Measurements from ENCODE around the gene IFT27.
A peak's percentile ranks its signal among the peaks of the same experiment; 100 is the strongest.

The IFT27 gene

GRCh38 chr22:36775964-36776669 is at the start of gene IFT27:
TSS of gene IFT27 (minus strand) at chr22:36776119. CDS start at chr22:36775707, 412 bp downstream.
- DNase-seq (ENCODE audit: low read depth in 1 of 2, low spot score in 1 of 2), result peak; percentile 89 to 92

GRCh38 chr22:36824655-36825054 is 48.7 kb upstream of the IFT27 start:
- DNase-seq (ENCODE audit: low read depth in 1 of 2, low spot score in 1 of 2), result no peak

- DNase-seq (ENCODE audit: low read depth in 1 of 2, low spot score in 1 of 2), result no peak
These were observed 47.4 kb upstream of the IFT27 start for GRCh38 chr22:36823186-36823839.

- no peak for DNase-seq (ENCODE audit: low read depth in 1 of 2, low spot score in 1 of 2)
These were observed 46.7 kb upstream of the IFT27 start for GRCh38 chr22:36822581-36822980.

- no peak for DNase-seq (ENCODE audit: low read depth in 1 of 2, low spot score in 1 of 2)
These were observed 43.2 kb upstream of the IFT27 start for GRCh38 chr22:36819112-36819511.

GRCh38 chr22:36818010-36818642 is 42.2 kb upstream of the IFT27 start:
- DNase-seq (ENCODE audit: low read depth in 1 of 2, low spot score in 1 of 2), result no peak

GRCh38 chr22:36817525-36817848 is 41.6 kb upstream of the IFT27 start:
- no peak for DNase-seq (ENCODE audit: low read depth in 1 of 2, low spot score in 1 of 2)

GRCh38 chr22:36816636-36817524 is 41.0 kb upstream of the IFT27 start, which contains the start of gene PVALB:
TSS of gene PVALB (minus strand) at chr22:36817035. CDS start at chr22:36817005, 30 bp downstream.
- DNase-seq (ENCODE audit: low read depth in 1 of 2, low spot score in 1 of 2), result no peak

- DNase-seq (ENCODE audit: low read depth in 1 of 2, low spot score in 1 of 2), result no peak
These were observed 40.4 kb upstream of the IFT27 start for GRCh38 chr22:36816339-36816635.

GRCh38 chr22:36815558-36816338 is 39.8 kb upstream of the IFT27 start:
- no peak for DNase-seq (ENCODE audit: low read depth in 1 of 2, low spot score in 1 of 2)

- DNase-seq (ENCODE audit: low read depth in 1 of 2, low spot score in 1 of 2), result no peak
These were observed 38.9 kb upstream of the IFT27 start for GRCh38 chr22:36814801-36815200.

GRCh38 chr22:36811094-36811800 is 35.3 kb upstream of the IFT27 start:
- DNase-seq (ENCODE audit: low read depth in 1 of 2, low spot score in 1 of 2), result no peak

GRCh38 chr22:36809351-36809750 is 33.4 kb upstream of the IFT27 start:
- no peak for DNase-seq (ENCODE audit: low read depth in 1 of 2, low spot score in 1 of 2)

GRCh38 chr22:36808721-36809344 is 32.9 kb upstream of the IFT27 start:
- no peak for DNase-seq (ENCODE audit: low read depth in 1 of 2, low spot score in 1 of 2)

GRCh38 chr22:36807627-36808026 is 31.7 kb upstream of the IFT27 start:
- DNase-seq (ENCODE audit: low read depth in 1 of 2, low spot score in 1 of 2), result no peak

- DNase-seq (ENCODE audit: low read depth in 1 of 2, low spot score in 1 of 2), result no peak
These were observed 30.9 kb upstream of the IFT27 start for GRCh38 chr22:36806835-36807234.

GRCh38 chr22:36803358-36803757 is 27.4 kb upstream of the IFT27 start:
- no peak for DNase-seq (ENCODE audit: low read depth in 1 of 2, low spot score in 1 of 2)

- DNase-seq (ENCODE audit: low read depth in 1 of 2, low spot score in 1 of 2), result no peak
These were observed 22.8 kb upstream of the IFT27 start for GRCh38 chr22:36798674-36799066.

GRCh38 chr22:36797911-36798673 is 22.2 kb upstream of the IFT27 start:
- no peak for DNase-seq (ENCODE audit: low read depth in 1 of 2, low spot score in 1 of 2)

Measured in activated T-helper 1 cell treated with anti-CD3 and anti-CD28 coated beads, Interleukin-2, amount 50 U/mL, for 16 hours (primary cell).